NCI-H446 (cell line): ENCODE data around the gene PCP2.

Experiments
- DNase-seq, 2 experiments: peaks; one replicate each; lab custom pipeline; 2025; lab: John Stamatoyannopoulos, UW

Gene PCP2

DNA sequence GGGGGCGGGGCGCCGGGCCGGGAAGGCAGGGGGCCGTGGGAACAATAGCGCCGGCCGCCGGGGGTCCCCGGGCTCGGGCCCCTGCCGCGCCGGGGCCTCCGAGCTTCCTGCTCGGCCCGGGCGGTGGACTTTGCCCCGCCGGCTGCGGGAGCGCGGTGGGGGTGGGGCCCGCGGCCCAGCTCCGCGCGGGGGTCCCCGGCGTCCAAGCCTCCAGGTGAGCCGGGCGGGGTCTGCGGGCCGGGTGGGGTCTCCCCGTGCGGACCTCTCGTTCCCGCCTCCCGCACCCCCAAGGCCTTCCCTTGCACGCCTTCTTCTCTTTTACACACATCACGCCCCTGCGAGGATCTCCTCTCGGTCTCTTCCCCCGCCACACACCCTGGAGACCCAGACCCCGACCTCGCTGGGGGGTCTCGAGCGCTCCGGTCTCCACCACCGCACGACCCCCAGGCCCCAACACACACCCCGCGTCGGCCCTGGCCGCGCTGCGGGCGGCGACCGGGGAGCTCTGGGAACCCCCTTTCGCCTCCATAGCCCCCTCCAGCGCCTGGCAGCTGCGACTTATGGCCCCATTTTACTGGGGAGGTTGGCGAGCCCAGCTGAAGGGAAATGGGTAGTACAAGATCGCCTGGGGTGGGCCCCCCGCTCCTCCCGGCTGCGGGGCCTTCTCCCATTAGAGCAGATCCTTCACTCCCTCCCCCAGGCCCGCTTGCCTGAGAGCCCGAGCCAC lies 37.1 kb downstream of the PCP2 start:
- no peak for DNase-seq

DNA sequence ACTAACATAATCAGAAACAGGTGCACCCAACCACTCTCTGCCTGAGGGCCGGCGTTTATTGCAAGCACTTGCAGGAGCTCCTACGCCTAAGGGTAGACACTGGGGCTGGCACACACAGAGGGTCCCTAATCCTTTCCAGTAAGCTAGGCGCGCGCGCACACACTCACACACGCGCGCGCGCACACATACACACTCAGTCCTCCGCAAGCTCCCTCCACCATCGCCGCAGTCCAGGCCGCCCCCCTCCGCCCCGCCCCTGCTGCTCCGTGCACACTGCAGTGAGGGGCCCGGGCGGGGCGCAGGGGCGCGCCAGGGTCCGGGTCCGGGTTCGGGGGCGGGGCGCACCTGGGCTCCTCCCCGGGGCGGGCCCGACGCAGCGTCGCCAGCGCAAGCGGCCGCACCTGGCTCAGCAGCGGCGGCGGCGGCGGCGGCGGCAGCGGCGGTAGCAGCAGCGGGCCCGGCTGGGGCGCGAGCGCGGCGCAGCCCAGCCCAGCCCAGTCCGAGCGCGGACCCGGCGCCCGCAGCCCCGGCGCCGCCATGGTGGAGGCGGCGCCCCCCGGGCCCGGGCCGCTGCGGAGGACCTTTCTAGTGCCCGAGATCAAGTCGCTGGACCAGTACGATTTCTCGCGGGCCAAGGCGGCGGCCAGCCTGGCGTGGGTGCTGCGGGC lies 37.9 kb downstream of the PCP2 start, which contains the start of gene CAMSAP3:
CAMSAP3 (plus strand) TSS at position 398 of the 668 bp plus-strand sequence; CDS start at position 538, 140 bp downstream.
- DNase-seq = peak in 1 of 2 experiments; percentile 33

DNA sequence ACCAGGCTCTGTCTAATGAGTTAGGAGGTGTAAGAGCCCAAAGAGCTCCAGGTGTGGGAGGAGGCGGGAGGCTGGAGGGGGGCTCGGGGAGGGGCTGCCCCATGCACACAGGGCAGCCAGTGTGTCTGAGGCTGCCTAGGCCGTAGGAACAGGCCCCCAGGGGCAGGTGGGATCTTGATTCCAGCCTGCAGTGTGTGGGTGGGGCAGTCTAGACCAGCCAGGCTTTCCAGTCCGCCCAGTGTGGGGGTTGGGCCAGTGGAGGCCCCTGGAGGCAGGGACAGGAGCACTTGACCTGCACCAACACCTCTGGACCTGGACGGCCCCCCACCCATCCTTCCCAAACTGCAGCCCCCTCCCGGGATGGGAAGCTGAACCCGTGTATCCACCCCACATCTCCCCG lies 43.3 kb downstream of the PCP2 start:
- DNase-seq = no peak

DNA sequence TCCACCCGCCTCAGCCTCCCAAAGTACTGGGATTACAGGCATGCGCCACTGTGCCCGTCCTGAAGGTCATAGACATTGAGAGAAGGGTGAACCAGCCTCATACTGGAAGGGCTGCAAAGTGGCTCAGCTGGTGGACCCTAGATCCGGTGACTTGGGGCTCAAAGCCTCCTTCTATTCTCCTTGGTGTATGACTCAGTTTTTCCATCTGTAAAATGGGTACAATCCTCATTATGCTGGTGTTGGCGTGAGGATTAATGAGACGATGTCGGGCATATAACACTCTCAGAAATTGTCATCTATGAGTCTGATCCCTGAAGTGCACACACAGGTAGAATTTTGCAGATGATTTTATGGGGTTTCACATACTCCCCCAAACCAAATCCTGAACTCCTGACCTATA lies 43.7 kb downstream of the PCP2 start:
- DNase-seq = no peak

DNA sequence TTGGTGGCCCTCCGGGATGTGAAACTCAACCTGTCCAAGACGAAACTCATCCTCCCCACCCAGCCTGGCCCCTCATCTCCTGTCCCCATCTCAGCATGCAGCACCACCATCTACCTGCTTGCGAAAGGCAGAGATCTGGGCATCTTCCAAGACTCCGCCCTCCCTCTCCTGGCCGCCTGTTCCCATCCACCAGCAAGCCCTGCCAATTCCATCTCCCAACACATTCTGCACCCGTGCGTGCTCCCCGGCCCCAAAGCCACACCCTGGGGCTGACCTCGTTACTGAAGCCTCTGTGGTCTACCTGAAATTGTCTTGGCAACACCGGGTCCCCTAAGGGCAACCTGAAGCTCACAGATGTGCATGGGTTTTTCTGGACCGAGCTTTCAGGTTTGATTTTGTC lies 51.1 kb downstream of the PCP2 start:
- no peak for DNase-seq
